Adipose tissue (tissue), 3 donors: ENCODE results near the gene IL10. TPM values are rescaled to one million over a fixed set of nuclear protein-coding genes. Genes with fewer than 3 reads are reported as not detected.

Experiments
- H3K27ac ChIP-seq: one replicate; pipeline ENCODE4 v1.5.1; 2013; ENCODE audit warnings: low read depth, low read length
- WGBS, 3 donors: extraction: QIAGEN DNeasy Blood & Tissue Kit; methylation state at CpG; one replicate each; pipeline ENCODE4 v1.1.7; 2013; 5-methylcytosine and 5-hydroxymethylcytosine counted together
- polyA plus RNA-seq, 3 donors: library from polyadenylated mRNA; stranded (reverse); fragments of 200-250 nt; gene quantifications; one replicate each; pipeline ENCODE4 v1.2.3, GENCODE V29; 2013
- donor health status: healthy with polysubstance abuse.
- donor health status: Bipolar disorder and iron deficiency.
- donor health status: healthy.

IL10 gene
- polyA plus RNA-seq, result 10 to 100 TPM in 1 of 3 donors, 1 to 10 TPM in 1, under 1 TPM in 1; 0.77 to 15.1 (median 7.0) TPM

DNA sequence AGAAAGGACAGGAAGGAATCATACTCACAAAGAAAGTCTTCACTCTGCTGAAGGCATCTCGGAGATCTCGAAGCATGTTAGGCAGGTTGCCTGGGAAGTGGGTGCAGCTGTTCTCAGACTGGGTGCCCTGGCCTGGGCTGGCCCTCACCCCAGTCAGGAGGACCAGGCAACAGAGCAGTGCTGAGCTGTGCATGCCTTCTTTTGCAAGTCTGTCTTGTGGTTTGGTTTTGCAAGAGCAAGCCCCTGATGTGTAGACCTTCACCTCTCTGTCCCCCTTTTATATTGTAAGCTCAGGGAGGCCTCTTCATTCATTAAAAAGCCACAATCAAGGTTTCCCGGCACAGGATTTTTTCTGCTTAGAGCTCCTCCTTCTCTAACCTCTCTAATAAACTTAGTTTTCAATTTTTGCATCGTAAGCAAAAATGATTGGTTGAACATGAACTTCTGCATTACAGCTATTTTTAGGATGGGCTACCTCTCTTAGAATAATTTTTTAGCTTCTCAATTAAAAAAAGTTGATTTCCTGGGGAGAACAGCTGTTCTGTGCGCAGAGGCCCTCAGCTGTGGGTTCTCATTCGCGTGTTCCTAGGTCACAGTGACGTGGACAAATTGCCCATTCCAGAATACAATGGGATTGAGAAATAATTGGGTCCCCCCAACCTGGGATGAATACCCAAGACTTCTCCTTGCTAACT lies at the start of gene IL10:
IL10 (minus strand) TSS at position 252 of the 695 bp plus-strand sequence; CDS start at position 193, 59 bp downstream.
- no peak within 1 kb of the TSS for H3K27ac ChIP-seq
- 56 to 85% (median 60%) methylated on average over 8 of the region's 8 CpGs for WGBS, 3 donors

GRCh38 chr1:206821493-206821892 lies 49.2 kb upstream of the IL10 start:
- WGBS, 3 donors, result 75 to 79% (median 77%) methylated on average over 4 of the region's 4 CpGs
- no peak overlapping the region for H3K27ac ChIP-seq

DNA sequence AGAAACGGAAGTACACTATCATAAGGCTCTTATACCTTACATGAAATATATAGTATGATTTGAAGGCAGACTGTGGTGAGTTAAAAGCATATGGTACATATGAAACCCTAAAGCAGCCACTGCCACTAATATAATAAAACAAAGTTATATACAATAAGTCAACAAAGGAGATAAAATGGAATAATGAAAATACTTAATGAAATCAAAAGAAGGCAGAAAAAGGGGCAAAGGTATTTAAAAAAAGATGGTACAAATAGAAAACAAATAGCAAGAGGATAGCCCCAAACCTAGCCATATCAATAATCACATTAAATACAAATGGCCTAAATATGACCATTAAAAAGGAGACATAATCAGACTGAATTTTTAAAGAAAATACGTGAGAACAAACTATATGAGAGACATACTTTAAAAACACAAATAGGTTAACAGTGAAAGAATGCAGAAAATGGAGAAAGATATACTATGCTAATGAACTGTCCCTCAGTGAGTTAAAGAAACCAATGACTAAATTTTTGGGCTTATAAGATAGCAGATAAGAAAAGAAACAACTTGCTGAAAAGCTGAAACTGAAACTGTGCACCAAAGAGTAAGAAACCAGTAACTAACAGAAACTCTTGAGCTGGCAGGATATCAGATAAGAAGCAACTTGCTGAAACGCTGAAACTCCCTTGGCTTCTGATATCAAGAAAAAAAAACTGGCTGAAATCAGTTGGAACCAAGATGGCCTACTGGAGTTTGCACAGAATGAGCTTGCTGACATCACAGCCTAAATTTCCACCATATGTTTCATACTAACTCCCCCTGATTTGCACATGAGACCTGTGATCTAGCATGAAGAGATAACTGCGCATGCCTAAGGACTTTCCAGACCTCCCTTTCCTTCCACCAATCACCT lies 44.3 kb upstream of the IL10 start:
- no peak overlapping the region for H3K27ac ChIP-seq

DNA sequence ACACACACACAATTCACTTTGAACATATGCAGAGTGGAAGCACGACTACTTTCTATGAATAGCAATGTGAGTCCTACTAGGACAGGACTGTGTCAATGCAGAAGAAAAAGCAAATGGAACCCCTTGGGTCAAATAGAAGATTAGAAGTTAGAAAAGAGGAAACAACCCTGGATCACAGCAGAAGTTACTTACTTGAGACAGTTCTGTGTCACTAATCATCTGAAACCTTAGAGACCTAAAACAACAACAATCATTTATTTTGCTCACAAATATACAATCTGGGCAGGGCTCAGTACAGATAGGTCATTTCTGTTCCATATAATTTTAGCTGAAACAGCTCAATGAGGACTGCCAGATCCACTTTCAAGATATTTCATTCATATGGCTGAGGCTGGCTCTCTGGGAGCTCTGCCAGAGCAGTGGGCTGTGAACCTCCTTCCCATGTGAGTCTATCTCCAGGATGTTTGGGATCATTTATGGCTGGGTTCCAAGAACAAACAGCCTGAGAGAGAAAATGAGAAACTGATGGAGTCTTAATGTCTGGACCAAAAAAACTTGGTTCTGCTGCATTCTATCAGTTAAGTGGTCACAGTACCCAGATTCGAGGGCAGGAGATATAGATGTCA lies 42.5 kb upstream of the IL10 start:
- 54 to 69% (median 58%) methylated on average over 2 of the region's 2 CpGs for WGBS, 3 donors

More for the DNA sequence above, 44.3 kb upstream of the IL10 start:
- WGBS, 3 donors, result 61 to 68% (median 66%) methylated on average over 4 of the region's 4 CpGs

GRCh38 chr1:206812471-206812870 lies 40.2 kb upstream of the IL10 start:
- H3K27ac ChIP-seq, result no peak overlapping the region
- 81 to 87% (median 85%) methylated on average over 2 of the region's 2 CpGs for WGBS, 3 donors

More for the DNA sequence above, 42.5 kb upstream of the IL10 start:
- no peak overlapping the region for H3K27ac ChIP-seq

DNA sequence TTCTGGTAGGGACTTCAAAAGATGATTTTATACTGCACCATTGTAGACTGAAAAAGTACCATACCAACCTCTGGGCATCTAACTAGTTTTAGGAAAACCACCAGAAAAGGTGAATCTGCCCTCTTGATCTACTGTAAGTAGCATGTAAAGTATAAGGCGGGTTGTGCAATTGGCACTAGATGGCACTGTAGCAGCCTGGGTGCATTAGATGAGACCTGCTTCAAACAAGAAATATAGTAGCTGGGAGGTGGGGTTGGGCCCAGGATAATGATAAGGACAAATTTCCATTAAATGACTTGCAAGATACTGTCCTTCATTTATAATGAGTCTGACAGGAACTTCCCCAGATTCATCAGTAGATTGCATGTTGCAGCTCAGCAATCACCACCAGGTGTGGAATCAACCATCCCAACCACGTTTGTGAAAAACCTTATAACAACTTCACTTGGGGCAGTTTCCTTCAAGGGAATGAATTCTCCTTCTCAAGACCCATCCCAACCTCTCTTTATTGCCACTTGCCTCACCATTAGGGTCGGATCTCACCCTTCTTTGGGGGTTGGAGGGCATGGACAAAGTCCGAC lies 37.3 kb upstream of the IL10 start:
- WGBS, 3 donors, result 69 to 81% (median 79%) methylated on average over 4 of the region's 4 CpGs
- no peak overlapping the region for H3K27ac ChIP-seq

DNA sequence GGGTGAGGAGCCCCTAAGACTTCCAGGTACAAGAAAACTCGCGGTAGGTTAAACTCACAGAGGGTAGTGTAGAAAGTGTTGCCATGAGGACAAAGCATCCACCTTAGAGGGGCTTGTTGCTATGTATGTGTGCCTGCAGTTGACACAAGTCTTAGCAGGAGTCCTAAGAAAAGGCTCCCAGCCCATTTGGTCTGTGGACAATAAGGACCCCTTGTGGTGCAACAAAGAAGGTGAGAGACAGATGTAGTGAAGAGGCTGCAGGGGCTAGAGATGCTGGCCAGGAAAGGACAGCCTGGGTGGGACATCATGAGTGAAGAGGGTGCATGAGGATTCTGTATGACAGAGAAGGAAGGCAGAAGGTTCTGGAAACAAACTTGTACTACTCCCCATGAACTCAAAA lies 36.3 kb upstream of the IL10 start:
- no peak overlapping the region for H3K27ac ChIP-seq
- WGBS, 3 donors, result 68 to 84% (median 70%) methylated on average over 2 of the region's 2 CpGs

DNA sequence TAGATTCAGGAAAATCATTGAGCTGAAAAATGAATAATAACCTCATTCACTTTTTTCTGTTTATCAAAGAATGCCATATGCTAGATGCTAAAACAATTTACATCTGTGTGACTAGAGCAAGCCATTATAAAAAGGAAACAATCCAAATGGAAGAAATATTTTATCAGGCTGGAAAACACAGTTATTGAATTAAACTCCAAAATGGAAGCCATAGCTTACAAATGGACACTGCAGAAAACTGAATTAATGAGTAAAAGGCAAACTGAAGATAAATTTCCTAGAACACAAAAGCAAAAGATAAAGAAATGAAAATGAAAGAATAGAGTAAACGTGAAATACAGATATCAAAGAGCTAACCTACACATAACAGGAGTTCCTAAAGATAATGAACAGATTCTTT lies 33.1 kb upstream of the IL10 start:
- WGBS, 3 donors, result 36 to 70% (median 56%) methylated on average over 1 of the region's 1 CpG

DNA sequence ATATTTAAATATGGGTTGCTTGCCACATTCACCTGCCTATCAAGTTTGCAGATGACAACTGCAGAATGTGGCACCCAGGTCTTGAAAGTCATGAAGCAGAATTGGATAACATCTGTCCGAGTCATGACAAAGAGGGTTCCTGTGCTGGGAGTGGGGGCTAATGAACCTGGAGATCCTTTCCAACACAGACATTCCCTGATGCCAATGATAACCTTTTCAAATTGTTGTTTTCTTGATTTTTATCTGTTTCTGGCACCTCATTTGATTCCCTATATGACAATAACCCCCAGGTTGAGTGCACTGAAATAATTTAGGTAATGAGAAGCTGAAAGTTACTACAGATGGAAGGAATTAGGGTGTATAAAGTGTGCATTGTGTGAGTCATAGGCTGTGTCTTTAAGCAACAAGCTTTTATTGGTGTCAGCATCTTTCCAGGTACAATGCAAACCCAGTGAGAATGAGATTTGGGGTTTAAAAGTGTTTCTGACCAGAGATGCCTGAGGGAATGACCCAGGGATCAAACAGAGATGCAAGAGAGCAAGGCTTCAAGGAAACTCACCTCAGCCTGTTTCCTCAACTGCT lies 32.0 kb upstream of the IL10 start:
- no peak overlapping the region for H3K27ac ChIP-seq
- WGBS, 3 donors, result 88 to 93% (median 92%) methylated on average over 1 of the region's 1 CpG

More for the DNA sequence above, 33.1 kb upstream of the IL10 start:
- H3K27ac ChIP-seq, result no peak overlapping the region

GRCh38 chr1:206803221-206803730 lies 31.0 kb upstream of the IL10 start:
- no peak overlapping the region for H3K27ac ChIP-seq
- 85 to 89% (median 87%) methylated on average over 8 of the region's 8 CpGs for WGBS, 3 donors

DNA sequence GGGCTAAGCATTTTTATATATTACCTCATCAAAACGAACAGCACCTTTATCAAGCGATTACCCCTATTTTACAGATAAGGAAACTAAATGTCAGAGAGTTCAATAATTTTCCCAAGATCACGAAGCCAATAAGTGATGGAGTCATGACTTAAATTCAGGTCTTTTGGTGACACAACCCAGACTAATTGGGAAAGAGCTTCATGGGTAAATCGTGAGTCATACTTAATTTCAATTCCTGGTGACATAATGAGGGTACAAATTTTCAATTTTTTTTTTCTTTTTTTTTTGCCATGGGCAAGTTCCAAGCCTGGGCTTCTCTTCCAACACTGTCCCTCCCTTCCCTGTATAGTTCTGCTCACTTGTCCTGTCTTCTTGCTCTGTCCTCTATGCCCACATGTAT lies 30.1 kb upstream of the IL10 start:
- no peak overlapping the region for H3K27ac ChIP-seq
- 75 to 90% (median 82%) methylated on average over 4 of the region's 4 CpGs for WGBS, 3 donors

- 80 to 93% (median 91%) methylated on average over 1 of the region's 1 CpG for WGBS, 3 donors
- H3K27ac ChIP-seq, result no peak overlapping the region
These were observed 29.2 kb upstream of the IL10 start for GRCh38 chr1:206801467-206801866.

GRCh38 chr1:206800891-206801290 lies 28.6 kb upstream of the IL10 start:
- 84 to 90% (median 87%) methylated on average over 3 of the region's 3 CpGs for WGBS, 3 donors
- H3K27ac ChIP-seq, result no peak overlapping the region

DNA sequence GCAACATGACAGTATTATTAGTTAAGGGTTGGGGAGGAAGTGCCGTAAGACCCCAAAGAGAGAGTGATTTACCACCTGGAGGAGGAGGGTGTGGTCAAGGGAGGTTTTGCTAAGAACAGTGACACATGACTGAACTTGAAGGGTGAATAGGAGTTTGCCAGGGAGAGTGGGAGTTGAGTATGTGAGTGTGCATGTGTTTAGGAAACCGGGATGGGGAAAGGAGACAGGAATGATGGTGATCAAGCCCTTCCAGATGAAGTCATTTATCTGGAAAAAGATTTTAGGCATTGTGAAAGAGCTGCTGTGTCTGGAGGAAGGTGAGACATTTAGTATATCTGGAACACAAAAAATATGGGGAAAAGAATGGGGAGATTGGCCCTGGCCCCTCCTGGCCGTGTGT lies 28.1 kb upstream of the IL10 start:
- no peak overlapping the region for H3K27ac ChIP-seq
- WGBS, 3 donors, result 71 to 85% (median 78%) methylated on average over 3 of the region's 3 CpGs

- 88 to 95% (median 91%) methylated on average over 3 of the region's 3 CpGs for WGBS, 3 donors
- no peak overlapping the region for H3K27ac ChIP-seq
These were observed 27.0 kb upstream of the IL10 start for GRCh38 chr1:206799311-206799710.

DNA sequence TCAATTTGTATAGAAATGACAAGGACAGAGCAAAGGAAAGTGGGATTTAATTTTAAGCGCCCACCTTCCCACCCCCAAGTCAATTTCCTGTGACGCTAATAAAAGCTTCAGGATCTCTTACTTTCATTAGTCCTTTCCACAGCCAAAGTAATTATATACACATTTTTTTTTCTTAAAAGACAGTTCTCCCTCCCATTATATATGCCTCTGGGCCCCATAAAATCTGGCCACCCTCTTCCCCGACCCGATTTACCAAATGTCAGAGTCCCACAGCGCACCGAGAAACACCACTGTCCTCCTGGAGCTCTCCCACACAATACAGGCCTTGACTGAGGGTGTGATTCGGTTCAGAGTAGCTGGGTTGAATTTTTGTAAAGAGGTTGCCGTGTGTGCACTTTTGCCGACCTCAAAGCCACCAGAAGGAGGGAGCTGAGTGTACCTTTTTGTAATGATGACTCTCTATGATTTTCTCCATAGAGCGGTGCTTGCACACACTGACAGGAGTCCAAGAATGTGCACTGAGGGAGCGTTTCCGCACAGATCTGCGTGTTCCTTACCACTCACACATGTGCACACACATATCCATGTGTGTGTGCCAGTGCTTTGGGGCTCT lies 26.2 kb upstream of the IL10 start:
- 82 to 91% (median 88%) methylated on average over 13 of the region's 13 CpGs for WGBS, 3 donors
- H3K27ac ChIP-seq, result no peak overlapping the region

DNA sequence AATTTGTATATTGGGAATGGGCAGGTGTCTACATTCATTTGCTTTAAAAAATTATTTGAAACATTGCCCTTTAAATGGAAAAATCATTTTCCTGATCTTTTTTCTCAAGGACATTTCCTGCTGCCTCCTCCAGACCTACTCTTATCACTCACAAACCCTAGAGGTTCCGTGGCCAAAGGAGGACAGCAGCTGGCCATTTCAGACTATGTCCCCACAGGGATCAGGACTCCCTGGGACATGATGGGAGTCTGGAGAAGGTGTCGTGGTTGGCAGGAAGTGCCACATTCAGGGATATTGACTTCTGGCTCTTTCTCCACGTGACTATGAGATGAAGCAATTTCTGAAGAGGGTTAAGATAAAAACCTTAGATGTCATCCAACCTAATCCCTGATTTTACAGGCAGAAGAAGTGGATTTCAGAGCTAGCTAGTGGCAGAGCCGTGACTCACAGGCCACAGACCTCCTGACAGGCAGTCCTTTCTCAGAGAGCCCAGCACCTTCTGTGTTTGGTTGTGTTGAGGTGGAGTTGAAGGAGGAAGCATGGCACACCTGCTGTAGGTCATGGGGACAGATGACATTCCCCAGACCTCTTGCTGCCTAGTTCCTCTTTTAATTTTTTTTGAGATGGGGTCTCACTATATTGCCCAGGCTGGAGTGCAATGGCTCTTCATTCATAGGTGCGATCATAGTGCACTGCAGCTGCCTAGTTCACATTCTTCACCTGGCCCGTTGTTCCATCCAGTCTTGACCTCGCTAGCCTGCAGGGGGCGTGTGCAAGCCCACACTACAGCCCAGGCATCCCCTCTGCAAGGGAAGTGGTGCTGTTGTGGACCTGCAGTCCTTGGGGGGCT lies 25.5 kb upstream of the IL10 start:
- WGBS, 3 donors, result 42 to 52% (median 43%) methylated on average over 8 of the region's 8 CpGs
- no peak overlapping the region for H3K27ac ChIP-seq
